Gastrocnemius medialis (tissue), 4 donors: ENCODE measurements around the gene PRSS38. TPM values are rescaled to one million over a fixed set of nuclear protein-coding genes. Genes with fewer than 3 reads are reported as not detected.
"Not testable (repeated sequence)": the region's sequence is repeated elsewhere in the genome, so short reads cannot be mapped to it uniquely, and the experiment has no call there.

Experiments
- ATAC-seq, 2 donors: fragments of 150-250 bp; one replicate each; pipeline ENCODE4 v1.9.1; 2016
- DNase-seq, 2 donors: peaks; one replicate each; pipeline ENCODE4 v3.0.0-alpha.2; 2019
- H3K27ac ChIP-seq, 4 donors: fragments of 200-600 bp; sonication (generic); 1 replicate in 1 of 4; 2 replicates in 3 of 4; pipeline ENCODE4 v1.5.1; 2016 to 2018; ENCODE audit warnings: mild to moderate bottlenecking in 2 of 4, moderate library complexity in 1 of 4
- H3K27me3 ChIP-seq, 3 donors: fragments of 200-600 bp; sonication (generic) in 2 of 3; 1 replicate in 1 of 3; 2 replicates in 2 of 3; pipeline versions ENCODE4 v1.5.1 to v1.6.0; 2016 to 2019; ENCODE audit warnings: mild to moderate bottlenecking in 1 of 3, moderate library complexity in 1 of 3
- H3K36me3 ChIP-seq, 2 donors: fragments of 200-600 bp; sonication (generic) in 1 of 2; one replicate each; pipeline ENCODE4 v1.5.1; 2017 to 2018
- H3K4me1 ChIP-seq, 2 donors: fragments of 200-600 bp; sonication (generic) in 1 of 2; one replicate each; pipeline ENCODE4 v1.5.1; 2016 to 2017; ENCODE audit warnings: mild to moderate bottlenecking in 2 of 2
- H3K4me3 ChIP-seq, 4 donors: fragments of 200-600 bp; sonication (generic) in 3 of 4; 1 replicate in 1 of 4; 2 replicates in 3 of 4; pipeline ENCODE4 v1.5.1; 2016 to 2019; ENCODE audit warnings: mild to moderate bottlenecking in 2 of 4
- H3K9me3 ChIP-seq, 3 donors: fragments of 200-600 bp; sonication (generic) in 2 of 3; 1 replicate in 1 of 3; 2 replicates in 2 of 3; pipeline ENCODE4 v1.5.1; 2016 to 2019
- CTCF ChIP-seq, 5 experiments: fragments of 450-650 bp in 3 of 5; fragments of 200-600 bp in 2 of 5; sonication (generic) in 2 of 5; IDR thresholded peaks in 4 of 5; conservative IDR thresholded peaks in 1 of 5; 1 replicate in 4 of 5; 2 replicates in 1 of 5; pipeline ENCODE4 v1.5.1; 2016 to 2019; ENCODE audit warnings: antibody characterized with exemption in 5 of 5, mild to moderate bottlenecking in 3 of 5, moderate library complexity in 3 of 5
- POLR2A ChIP-seq, 2 donors: fragments of 450-650 bp; IDR thresholded peaks; one replicate each; pipeline ENCODE4 v1.6.1; 2017; ENCODE audit warnings: antibody characterized with exemption in 2 of 2, mild to moderate bottlenecking in 2 of 2, moderate library complexity in 2 of 2
- in situ Hi-C, 4 donors: fragments of 200-750 bp; cut with MboI; loops; one replicate each; pipeline versions ENCODE4 v1.15.0 to v1.8.0; 2017; ENCODE audit warnings: low sequenced_read_pairs in 4 of 4
- intact Hi-C: fragments of 100-400 bp; cut with DNase I; formaldehyde crosslinking; loops from one replicate; pipeline ENCODE4 v1.15.1; 2023; ENCODE audit warnings: low total_unique reads
- total RNA-seq, 4 donors: library from RNA; depleted of rRNA; stranded (reverse); fragments of >200 nt; gene quantifications; one replicate each; pipeline versions ENCODE4 v1.1.0 to v1.2.3, GENCODE V29; 2016

The PRSS38 gene
- total RNA-seq, 4 donors from 2014 or later: not detected

- ATAC-seq (no peak), DNase-seq (no peak)
- H3K36me3 ChIP-seq: no peaks in the 10 kb centered on the region
- TF ChIP-seq POLR2A (IDR thresholded peaks at IDR 0.05) (no peak), CTCF (IDR thresholded peaks at IDR 0.05 in 4 of 5, conservative IDR thresholded peaks at IDR 0.05 in 1 of 5) (no peak)
- intact Hi-C loops: no loop called here
- peaks cover 0 to 4% (median 0%) of the 10 kb centered on the region in 3 donors for H3K9me3 ChIP-seq
- no peak overlapping the region for H3K4me3 ChIP-seq
- in situ Hi-C loops: no loop called here
- no peaks in the 10 kb centered on the region for H3K4me1 ChIP-seq
- H3K27ac ChIP-seq: no peak overlapping the region
- H3K27me3 ChIP-seq: peaks cover 0 to 3% (median 0%) of the 10 kb centered on the region in 3 donors
Observed at GRCh38 chr1:227869851-227870305, 54.4 kb downstream of the PRSS38 start.

- Histone ChIP-seq H3K27ac (no peak overlapping the region), H3K27me3 (no peaks in the 10 kb centered on the region), H3K36me3 (no peaks in the 10 kb centered on the region), H3K4me3 (no peak overlapping the region), H3K9me3 (no peaks in the 10 kb centered on the region), H3K4me1 (no peaks in the 10 kb centered on the region)
- TF ChIP-seq POLR2A (IDR thresholded peaks at IDR 0.05) (no peak), CTCF (IDR thresholded peaks at IDR 0.05 in 4 of 5, conservative IDR thresholded peaks at IDR 0.05 in 1 of 5) (no peak)
- in situ Hi-C loops: no loop called here
- DNase-seq (no peak), ATAC-seq (no peak)
- intact Hi-C loops: no loop called here
Observed at GRCh38 chr1:227870366-227870765, 54.9 kb downstream of the PRSS38 start.

GRCh38 chr1:227871892-227872291 is 56.4 kb downstream of the PRSS38 start:
- H3K9me3 ChIP-seq, H3K4me1 ChIP-seq, DNase-seq, ATAC-seq, H3K36me3 ChIP-seq, H3K4me3 ChIP-seq, in situ Hi-C loops, H3K27me3 ChIP-seq, intact Hi-C loops, H3K27ac ChIP-seq: not testable (repeated sequence)

GRCh38 chr1:227877810-227878209 is 62.3 kb downstream of the PRSS38 start:
- intact Hi-C loops, in situ Hi-C loops, ATAC-seq: not testable (repeated sequence)

GRCh38 chr1:227880342-227880924 is 65.0 kb downstream of the PRSS38 start:
- TF ChIP-seq CTCF (IDR thresholded peaks at IDR 0.05 in 4 of 5, conservative IDR thresholded peaks at IDR 0.05 in 1 of 5): no peak
- no peak for TF ChIP-seq POLR2A (IDR thresholded peaks at IDR 0.05)
- no peaks in the 10 kb centered on the region for H3K27me3 ChIP-seq
- no peak overlapping the region for H3K27ac ChIP-seq
- ATAC-seq (no peak), DNase-seq (no peak)
- peaks cover 0 to 1% of the 10 kb centered on the region in 2 donors for H3K4me1 ChIP-seq
- in situ Hi-C loops (no loop called here), intact Hi-C loops (no loop called here)
- no peak overlapping the region for H3K4me3 ChIP-seq
- no peaks in the 10 kb centered on the region for H3K9me3 ChIP-seq
- no peaks in the 10 kb centered on the region for H3K36me3 ChIP-seq

More at GRCh38 chr1:227877810-227878209, 62.3 kb downstream of the PRSS38 start:
- H3K9me3 ChIP-seq, DNase-seq, H3K27me3 ChIP-seq, H3K4me3 ChIP-seq, H3K36me3 ChIP-seq, H3K4me1 ChIP-seq, H3K27ac ChIP-seq: not testable (repeated sequence)

GRCh38 chr1:227883073-227883520 is 67.6 kb downstream of the PRSS38 start:
- H3K4me1 ChIP-seq: peaks cover 0 to 8% of the 10 kb centered on the region in 2 donors
- DNase-seq (no peak), ATAC-seq (no peak)
- H3K36me3 ChIP-seq: no peaks in the 10 kb centered on the region
- intact Hi-C loops (no loop called here), in situ Hi-C loops (no loop called here)
- no peaks in the 10 kb centered on the region for H3K9me3 ChIP-seq
- H3K4me3 ChIP-seq: no peak overlapping the region
- peaks cover 0 to 8% (median 0%) of the 10 kb centered on the region in 3 donors for H3K27me3 ChIP-seq
- TF ChIP-seq CTCF (IDR thresholded peaks at IDR 0.05 in 4 of 5, conservative IDR thresholded peaks at IDR 0.05 in 1 of 5): no peak
- no peak for TF ChIP-seq POLR2A (IDR thresholded peaks at IDR 0.05)
- no peak overlapping the region for H3K27ac ChIP-seq
